ENCODE measurements around the gene AHRR. TPM values are rescaled to one million over a fixed set of nuclear protein-coding genes. Genes with fewer than 3 reads are reported as not detected.
A peak's percentile ranks its signal among the peaks of the same experiment; 100 is the strongest.

AHRR gene
- total RNA-seq, 2 donors from 2014 or later, result 4.1 to 11.0 TPM

DNA sequence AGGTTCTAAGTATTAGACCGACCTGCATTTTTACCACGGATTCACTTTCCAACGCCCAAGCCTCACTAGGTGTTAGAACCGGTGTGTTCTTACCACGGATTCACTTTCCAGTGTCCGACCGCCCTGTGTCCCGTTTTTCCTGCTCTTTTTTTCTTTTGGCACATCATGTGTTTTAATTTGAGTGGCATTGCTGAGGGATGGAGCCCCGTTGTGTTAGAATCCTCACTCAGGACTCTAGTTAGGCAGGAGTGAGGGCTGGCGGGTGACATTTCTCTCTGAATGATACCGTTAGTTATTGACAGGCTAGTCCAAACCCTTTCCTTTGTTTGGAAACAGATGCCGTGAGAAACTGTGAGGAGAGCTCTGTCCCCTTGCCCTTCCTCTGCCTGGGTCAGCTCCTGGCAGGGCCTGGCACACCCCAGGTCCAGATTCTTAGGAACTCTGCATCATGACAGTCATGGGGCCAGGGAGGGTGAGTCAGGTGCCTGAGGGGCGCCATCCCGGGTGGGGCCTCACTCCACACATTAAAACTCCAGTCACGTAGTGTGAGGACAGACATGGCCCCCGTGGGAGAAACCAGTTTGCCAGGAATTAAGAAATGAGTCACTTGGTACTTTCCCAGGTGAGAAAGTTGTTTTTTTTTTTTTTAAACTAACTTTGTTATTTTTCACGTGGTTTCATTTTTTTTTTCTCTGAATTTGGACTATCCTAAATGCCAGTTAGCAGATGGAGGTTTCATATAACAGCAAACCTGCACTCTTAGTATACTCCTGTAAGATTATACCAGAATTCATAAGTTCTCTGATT lies 137.2 kb downstream of the AHRR start:
- peaks cover 31% of the 10 kb centered on the region for H3K36me3 Mint-ChIP-seq
- ATAC-seq (peak; percentile 77 to 81), DNase-seq (ENCODE audit: low spot score) (no peak)
- H3K27ac Mint-ChIP-seq, result peak overlapping the region; percentile 76 to 89
- peak overlapping the region; percentile 44 for H3K4me3 Mint-ChIP-seq
- H3K9me3 Mint-ChIP-seq, result no peaks in the 10 kb centered on the region
- H3K4me1 Mint-ChIP-seq (ENCODE audit: low read depth in 2 of 2), result peaks cover 27 to 32% of the 10 kb centered on the region in 2 donors
- H3K27me3 Mint-ChIP-seq, result no peaks in the 10 kb centered on the region

GRCh38 chr5:459562-460272 lies 138.2 kb downstream of the AHRR start:
- H3K9me3 Mint-ChIP-seq, result no peaks in the 10 kb centered on the region
- peak overlapping the region; percentile 76 to 89 for H3K27ac Mint-ChIP-seq
- DNase-seq (ENCODE audit: low spot score), result no peak
- H3K4me1 Mint-ChIP-seq (ENCODE audit: low read depth in 2 of 2), result peaks cover 28 to 31% of the 10 kb centered on the region in 2 donors
- no peaks in the 10 kb centered on the region for H3K27me3 Mint-ChIP-seq
- H3K36me3 Mint-ChIP-seq, result peaks cover 24% of the 10 kb centered on the region
- ATAC-seq, result no peak
- H3K4me3 Mint-ChIP-seq, result no peak overlapping the region

DNA sequence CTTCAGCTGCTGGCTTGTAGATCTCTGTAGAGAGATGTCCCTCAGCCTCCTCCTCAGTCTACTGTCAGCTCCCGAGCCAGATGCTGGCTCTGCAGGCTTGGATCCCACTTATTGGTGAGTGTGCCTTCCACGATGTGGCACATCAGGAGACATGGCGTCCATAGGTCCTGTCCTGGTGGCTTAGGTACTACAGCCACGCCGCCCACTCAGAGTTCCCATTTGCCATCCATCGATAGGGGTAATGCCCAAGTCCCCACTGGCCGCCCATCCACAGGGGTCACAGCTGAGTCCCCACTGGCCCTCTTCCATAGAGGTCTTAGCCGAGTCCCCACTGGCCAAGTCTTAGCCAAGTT lies 138.7 kb downstream of the AHRR start:
- H3K4me3 Mint-ChIP-seq, result no peak overlapping the region
- H3K27me3 Mint-ChIP-seq, result no peaks in the 10 kb centered on the region
- peaks cover 28 to 31% of the 10 kb centered on the region in 2 donors for H3K4me1 Mint-ChIP-seq (ENCODE audit: low read depth in 2 of 2)
- DNase-seq (ENCODE audit: low spot score), result no peak
- peaks cover 24% of the 10 kb centered on the region for H3K36me3 Mint-ChIP-seq
- no peak for ATAC-seq
- no peaks in the 10 kb centered on the region for H3K9me3 Mint-ChIP-seq
- H3K27ac Mint-ChIP-seq, result peak overlapping the region; percentile 76 to 89

GRCh38 chr5:462051-462481 lies 140.6 kb downstream of the AHRR start:
- DNase-seq (ENCODE audit: low spot score) (no peak), ATAC-seq (no peak)
- H3K27ac Mint-ChIP-seq, result peak overlapping the region in 1 of 2 donors; percentile 37
- no peaks in the 10 kb centered on the region for H3K27me3 Mint-ChIP-seq
- H3K4me3 Mint-ChIP-seq, result no peak overlapping the region
- H3K36me3 Mint-ChIP-seq, result peaks cover 24% of the 10 kb centered on the region
- H3K4me1 Mint-ChIP-seq (ENCODE audit: low read depth in 2 of 2), result peaks cover 28 to 31% of the 10 kb centered on the region in 2 donors
- no peaks in the 10 kb centered on the region for H3K9me3 Mint-ChIP-seq

- H3K9me3 Mint-ChIP-seq, result no peaks in the 10 kb centered on the region
- H3K27me3 Mint-ChIP-seq, result no peaks in the 10 kb centered on the region
- ATAC-seq (no peak), DNase-seq (ENCODE audit: low spot score) (no peak)
- H3K36me3 Mint-ChIP-seq, result peaks cover 20% of the 10 kb centered on the region
- H3K27ac Mint-ChIP-seq, result no peak overlapping the region
- peaks cover 25 to 26% of the 10 kb centered on the region in 2 donors for H3K4me1 Mint-ChIP-seq (ENCODE audit: low read depth in 2 of 2)
- H3K4me3 Mint-ChIP-seq, result no peak overlapping the region
Observed at GRCh38 chr5:463301-463700, 141.8 kb downstream of the AHRR start.

GRCh38 chr5:463952-464351 lies 142.4 kb downstream of the AHRR start:
- Mint-ChIP-seq H3K9me3 (no peaks in the 10 kb centered on the region), H3K4me1 (ENCODE audit: low read depth in 2 of 2) (peaks cover 19 to 20% of the 10 kb centered on the region in 2 donors), H3K27ac (no peak overlapping the region), H3K4me3 (no peak overlapping the region), H3K36me3 (peaks cover 14% of the 10 kb centered on the region), H3K27me3 (no peaks in the 10 kb centered on the region)
- DNase-seq (ENCODE audit: low spot score), result no peak
- peak in 1 of 2 donors; percentile 43 for ATAC-seq

GRCh38 chr5:464446-464842 lies 142.9 kb downstream of the AHRR start:
- H3K36me3 Mint-ChIP-seq, result peaks cover 13% of the 10 kb centered on the region
- no peak for DNase-seq (ENCODE audit: low spot score)
- no peak overlapping the region for H3K4me3 Mint-ChIP-seq
- H3K9me3 Mint-ChIP-seq, result no peaks in the 10 kb centered on the region
- ATAC-seq, result no peak
- H3K27me3 Mint-ChIP-seq, result no peaks in the 10 kb centered on the region
- peaks cover 15 to 16% of the 10 kb centered on the region in 2 donors for H3K4me1 Mint-ChIP-seq (ENCODE audit: low read depth in 2 of 2)
- no peak overlapping the region for H3K27ac Mint-ChIP-seq

DNA sequence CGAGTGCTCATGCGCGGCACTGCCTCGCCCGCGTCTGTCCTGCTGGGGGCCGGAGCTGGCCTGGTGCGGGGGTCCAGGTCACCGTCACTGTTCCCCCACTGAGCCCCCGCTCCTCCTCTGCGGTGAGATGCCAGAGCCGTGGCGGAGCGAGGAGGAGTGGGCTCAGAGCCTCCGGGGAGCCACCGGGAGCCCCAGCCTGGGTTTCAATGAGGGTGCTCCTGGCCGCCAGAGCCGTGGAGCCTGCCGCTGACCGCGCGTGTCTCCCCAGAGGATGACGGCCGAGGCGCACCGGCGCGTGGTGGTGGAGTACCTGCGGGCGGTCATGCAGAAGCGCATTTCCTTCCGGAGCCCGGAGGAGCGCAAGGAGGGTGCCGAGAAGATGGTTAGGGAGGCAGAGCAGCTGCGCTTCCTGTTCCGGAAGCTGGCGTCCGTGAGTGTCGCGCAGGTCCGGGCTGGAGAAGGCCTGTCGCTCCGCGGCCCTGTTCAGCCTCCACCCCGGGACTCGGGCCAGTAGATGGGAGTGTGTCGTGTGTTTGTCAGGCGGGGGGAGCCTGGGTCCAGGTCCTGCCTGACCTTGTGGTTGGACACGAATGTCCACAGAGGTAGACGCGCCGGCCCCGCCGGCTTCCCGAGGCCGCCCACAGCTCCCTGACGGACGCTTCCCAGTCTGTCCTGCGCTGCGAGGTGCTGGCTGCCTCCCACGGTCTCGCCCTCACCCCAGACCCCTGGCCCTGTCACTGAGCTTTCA lies 143.5 kb downstream of the AHRR start:
- no peak for DNase-seq (ENCODE audit: low spot score)
- H3K27ac Mint-ChIP-seq, result no peak overlapping the region

DNA sequence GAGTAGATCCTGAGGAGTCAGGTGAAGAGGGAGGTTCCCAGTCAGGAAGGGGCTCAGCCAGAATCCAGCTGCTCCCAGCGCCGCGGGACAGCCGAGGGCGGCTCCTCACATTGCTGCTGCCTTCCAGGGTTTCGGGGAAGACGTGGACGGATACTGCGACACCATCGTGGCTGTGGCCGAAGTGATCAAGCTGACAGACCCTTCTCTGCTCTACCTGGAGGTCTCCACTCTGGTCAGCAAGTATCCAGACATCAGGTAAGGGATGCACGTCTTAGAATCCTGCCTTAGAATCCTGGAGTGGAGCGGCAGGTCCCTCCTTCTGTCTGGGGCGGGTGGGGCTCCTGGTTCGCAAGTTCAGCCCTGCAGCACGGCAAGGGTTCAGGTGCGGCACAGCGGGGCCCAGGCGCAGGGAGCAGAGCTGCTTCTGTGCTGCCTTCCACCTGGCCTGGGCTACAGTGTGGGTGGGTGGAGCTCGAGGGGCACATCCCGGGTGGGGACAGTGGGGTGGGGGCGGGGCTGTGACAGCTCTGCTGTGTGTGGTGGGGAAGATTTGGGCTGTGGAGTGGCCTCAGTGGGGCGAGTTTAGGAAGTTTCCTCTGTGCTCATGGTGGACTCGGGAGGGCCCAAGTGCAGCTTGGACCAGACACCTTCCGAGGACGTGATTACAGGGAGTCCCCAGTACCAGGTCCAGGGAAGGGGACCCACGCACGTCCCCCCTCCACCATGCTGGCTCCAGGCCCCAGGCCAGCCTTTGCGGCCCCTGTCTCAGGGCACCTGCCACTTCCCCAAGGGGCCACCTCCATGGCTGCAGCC lies 144.3 kb downstream of the AHRR start:
- Mint-ChIP-seq H3K4me1 (ENCODE audit: low read depth in 2 of 2) (peaks cover 6 to 8% of the 10 kb centered on the region in 2 donors), H3K27ac (no peak overlapping the region), H3K4me3 (no peak overlapping the region), H3K27me3 (no peaks in the 10 kb centered on the region), H3K36me3 (peaks cover 5% of the 10 kb centered on the region), H3K9me3 (no peaks in the 10 kb centered on the region)
- DNase-seq (ENCODE audit: low spot score) (no peak), ATAC-seq (no peak)

More for the DNA sequence above, 143.5 kb downstream of the AHRR start:
- H3K4me1 Mint-ChIP-seq (ENCODE audit: low read depth in 2 of 2), result peaks cover 9 to 11% of the 10 kb centered on the region in 2 donors
- no peaks in the 10 kb centered on the region for H3K9me3 Mint-ChIP-seq
- H3K27me3 Mint-ChIP-seq, result no peaks in the 10 kb centered on the region
- ATAC-seq, result no peak
- peaks cover 7% of the 10 kb centered on the region for H3K36me3 Mint-ChIP-seq
- no peak overlapping the region for H3K4me3 Mint-ChIP-seq

DNA sequence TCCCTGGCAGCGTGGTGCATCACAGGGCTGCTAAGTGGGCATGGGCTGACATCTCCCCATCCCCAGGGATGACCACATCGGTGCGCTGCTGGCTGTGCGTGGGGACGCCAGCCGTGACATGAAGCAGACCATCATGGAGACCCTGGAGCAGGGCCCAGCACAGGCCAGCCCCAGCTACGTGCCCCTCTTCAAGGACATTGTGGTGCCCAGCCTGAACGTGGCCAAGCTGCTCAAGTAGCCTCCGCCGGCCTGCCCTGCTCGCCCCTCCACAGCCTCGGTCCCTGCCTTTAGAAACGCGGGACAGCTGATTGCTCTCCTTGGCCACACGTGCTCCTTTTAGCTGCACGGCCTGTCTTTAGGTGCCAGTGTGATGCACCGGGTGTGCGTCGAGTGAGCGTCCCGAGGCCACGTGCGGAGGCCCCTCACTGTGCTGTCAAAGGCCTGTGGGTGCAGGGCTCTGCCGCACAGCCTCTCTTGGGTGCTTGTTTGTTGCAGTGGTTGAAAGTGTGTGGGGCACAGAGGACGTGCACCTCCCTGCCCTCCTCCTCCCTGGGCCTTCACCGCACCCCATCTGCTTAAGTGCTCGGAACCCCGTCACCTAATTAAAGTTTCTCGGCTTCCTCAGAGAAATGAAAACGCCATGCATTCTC lies 145.3 kb downstream of the AHRR start:
- H3K4me1 Mint-ChIP-seq (ENCODE audit: low read depth in 2 of 2), result peaks cover 9 to 12% of the 10 kb centered on the region in 2 donors
- H3K9me3 Mint-ChIP-seq, result no peaks in the 10 kb centered on the region
- ATAC-seq (no peak), DNase-seq (ENCODE audit: low spot score) (no peak)
- peaks cover 4% of the 10 kb centered on the region for H3K36me3 Mint-ChIP-seq
- no peaks in the 10 kb centered on the region for H3K27me3 Mint-ChIP-seq
- H3K4me3 Mint-ChIP-seq, result no peak overlapping the region
- H3K27ac Mint-ChIP-seq, result no peak overlapping the region

DNA sequence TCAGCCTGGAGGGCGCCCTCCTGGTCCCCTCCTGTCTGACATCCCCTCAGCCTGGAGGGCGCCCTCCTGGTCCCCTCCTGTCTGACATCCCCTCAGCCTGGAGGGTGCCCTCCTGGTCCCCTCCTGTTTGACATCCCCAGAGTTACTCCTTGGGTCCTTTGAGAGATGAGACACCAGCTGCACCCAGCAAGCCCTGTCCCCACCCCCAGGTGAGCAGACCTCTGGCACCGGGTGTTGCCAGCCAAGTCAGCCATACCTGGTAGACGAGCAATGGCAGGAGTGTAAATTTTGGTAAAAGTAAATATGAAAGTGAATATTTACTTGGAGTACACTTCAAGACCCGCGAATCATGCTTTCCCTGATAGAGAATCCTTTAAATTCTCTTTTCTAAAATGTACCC lies 146.9 kb downstream of the AHRR start:
- Mint-ChIP-seq H3K36me3 (no peaks in the 10 kb centered on the region), H3K27ac (no peak overlapping the region), H3K9me3 (no peaks in the 10 kb centered on the region), H3K4me3 (no peak overlapping the region), H3K27me3 (no peaks in the 10 kb centered on the region), H3K4me1 (ENCODE audit: low read depth in 2 of 2) (peaks cover 11 to 12% of the 10 kb centered on the region in 2 donors)
- no peak for ATAC-seq
- DNase-seq (ENCODE audit: low spot score), result no peak

- H3K4me1 Mint-ChIP-seq (ENCODE audit: low read depth in 2 of 2), result peaks cover 6 to 13% of the 10 kb centered on the region in 2 donors
- peaks cover 0 to 2% of the 10 kb centered on the region in 2 donors for H3K27me3 Mint-ChIP-seq
- ATAC-seq, result no peak
- H3K9me3 Mint-ChIP-seq, result no peaks in the 10 kb centered on the region
- no peak overlapping the region for H3K4me3 Mint-ChIP-seq
- no peak for DNase-seq (ENCODE audit: low spot score)
- H3K36me3 Mint-ChIP-seq, result no peaks in the 10 kb centered on the region
- H3K27ac Mint-ChIP-seq, result no peak overlapping the region
Observed at GRCh38 chr5:469752-470483, 148.4 kb downstream of the AHRR start.

All from natural killer cell treated with Interleukin-12 subunit alpha and Interleukin-12 subunit beta and Interleukin-15 and Interleukin-18, amount 100 ng/mL, for 72 hours (primary cell).